ENCODE data around the gene TFAP2D. TPM values are rescaled to one million over a fixed set of nuclear protein-coding genes. Genes with fewer than 3 reads are reported as not detected.

The TFAP2D gene
- total RNA-seq: not detected in 2 replicates

DNA sequence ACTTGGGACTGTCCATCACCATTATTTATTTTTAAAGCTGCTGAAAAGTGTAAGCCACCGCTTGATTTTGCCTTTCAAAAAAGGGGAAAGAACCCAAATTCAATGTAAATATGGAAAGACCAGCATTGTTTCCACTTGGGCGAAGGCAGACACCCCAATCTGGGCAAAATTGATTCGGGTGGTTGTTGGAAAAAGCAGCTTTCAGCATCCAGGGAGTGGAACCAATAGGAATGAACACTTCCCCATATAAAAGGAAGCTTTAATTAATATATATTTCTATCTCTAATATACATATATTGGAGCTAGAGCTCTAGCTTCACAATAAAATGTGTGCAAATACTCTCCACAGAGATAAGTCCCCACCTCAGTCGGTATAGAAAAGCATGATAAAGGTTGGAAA, at the start of gene TFAP2D:
TSS of gene TFAP2D (plus strand) at position 301 of the 400 bp plus-strand sequence. CDS start 530 bp downstream, outside the sequence.

DNA sequence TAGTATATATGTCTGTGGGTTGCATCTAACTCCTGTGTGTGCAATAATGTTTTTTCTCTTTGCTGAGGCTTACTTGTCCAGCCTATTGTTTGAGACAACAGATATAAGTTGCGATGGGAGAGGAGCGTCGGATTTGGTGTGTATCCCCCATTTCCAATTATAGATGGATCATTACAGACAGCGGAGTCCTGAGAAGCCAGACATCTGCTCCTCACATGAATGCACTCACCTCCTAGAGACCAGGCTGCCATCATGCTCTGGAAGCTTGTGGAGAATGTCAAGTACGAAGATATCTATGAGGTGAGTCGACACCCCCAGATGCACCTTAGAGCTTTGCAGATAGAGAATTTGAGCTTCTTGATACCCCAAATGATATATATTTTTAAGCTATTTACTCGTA, 105.3 kb downstream of the TFAP2D start, which contains the start of gene TFAP2B:
TSS of gene TFAP2B (plus strand) at position 199 of the 400 bp plus-strand sequence. CDS start at position 220, 21 bp downstream.

Other genes starting within 250 kb of the TFAP2D start
- not detected in 2 replicates for gene TFAP2B, start 105.3 kb downstream of the TFAP2D start, total RNA-seq

Measured in vein endothelial cell (primary cell).